GM12875 (cell line): ENCODE data around the gene JTB.
"Not testable (repeated sequence)": the region's sequence is repeated elsewhere in the genome, so short reads cannot be mapped to it uniquely, and the experiment has no call there.

ENCODE experiments used
- H3K4me3 ChIP-seq: one replicate; pipeline ENCODE4 v1.5.1; 2011; ENCODE audit warnings: low read depth, low read length, control low read depth
- TF ChIP-seq, protein P1 (sequence below): IDR thresholded peaks from 2 replicates; pipeline ENCODE4 v1.5.1; 2011; ENCODE audit warnings: low read depth, mild to moderate bottlenecking, control low read depth, inconsistent platforms, low read length, moderate library complexity, borderline replicate concordance; ENCODE audit not compliant: insufficient read depth

Gene JTB

DNA sequence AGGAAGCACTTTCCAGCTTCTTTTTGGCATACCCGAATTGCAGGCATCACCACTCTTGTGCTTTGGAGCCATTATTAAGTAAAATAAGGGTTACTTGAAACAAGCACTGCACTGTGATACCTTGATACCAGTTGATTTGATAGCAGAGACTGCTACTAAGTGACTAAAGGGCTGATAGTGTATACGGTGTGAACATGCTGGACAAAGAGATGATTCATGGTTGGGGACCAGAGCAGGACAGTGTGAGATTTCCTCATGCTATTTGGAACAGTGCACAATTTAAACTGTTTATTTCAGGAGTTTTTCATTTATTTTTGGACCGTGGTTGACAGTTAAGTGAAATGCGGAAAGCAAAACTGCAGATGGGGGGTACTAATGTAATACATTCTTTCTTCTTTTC, 22.9 kb upstream of the JTB start:
- TF ChIP-seq, protein P1, sequence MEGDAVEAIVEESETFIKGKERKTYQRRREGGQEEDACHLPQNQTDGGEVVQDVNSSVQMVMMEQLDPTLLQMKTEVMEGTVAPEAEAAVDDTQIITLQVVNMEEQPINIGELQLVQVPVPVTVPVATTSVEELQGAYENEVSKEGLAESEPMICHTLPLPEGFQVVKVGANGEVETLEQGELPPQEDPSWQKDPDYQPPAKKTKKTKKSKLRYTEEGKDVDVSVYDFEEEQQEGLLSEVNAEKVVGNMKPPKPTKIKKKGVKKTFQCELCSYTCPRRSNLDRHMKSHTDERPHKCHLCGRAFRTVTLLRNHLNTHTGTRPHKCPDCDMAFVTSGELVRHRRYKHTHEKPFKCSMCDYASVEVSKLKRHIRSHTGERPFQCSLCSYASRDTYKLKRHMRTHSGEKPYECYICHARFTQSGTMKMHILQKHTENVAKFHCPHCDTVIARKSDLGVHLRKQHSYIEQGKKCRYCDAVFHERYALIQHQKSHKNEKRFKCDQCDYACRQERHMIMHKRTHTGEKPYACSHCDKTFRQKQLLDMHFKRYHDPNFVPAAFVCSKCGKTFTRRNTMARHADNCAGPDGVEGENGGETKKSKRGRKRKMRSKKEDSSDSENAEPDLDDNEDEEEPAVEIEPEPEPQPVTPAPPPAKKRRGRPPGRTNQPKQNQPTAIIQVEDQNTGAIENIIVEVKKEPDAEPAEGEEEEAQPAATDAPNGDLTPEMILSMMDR, result no peak
- H3K4me3 ChIP-seq, result no peak overlapping the region

- not testable (repeated sequence) for H3K4me3 ChIP-seq
Measured at GRCh38 chr1:153996882-153997281, 19.4 kb upstream of the JTB start.

DNA sequence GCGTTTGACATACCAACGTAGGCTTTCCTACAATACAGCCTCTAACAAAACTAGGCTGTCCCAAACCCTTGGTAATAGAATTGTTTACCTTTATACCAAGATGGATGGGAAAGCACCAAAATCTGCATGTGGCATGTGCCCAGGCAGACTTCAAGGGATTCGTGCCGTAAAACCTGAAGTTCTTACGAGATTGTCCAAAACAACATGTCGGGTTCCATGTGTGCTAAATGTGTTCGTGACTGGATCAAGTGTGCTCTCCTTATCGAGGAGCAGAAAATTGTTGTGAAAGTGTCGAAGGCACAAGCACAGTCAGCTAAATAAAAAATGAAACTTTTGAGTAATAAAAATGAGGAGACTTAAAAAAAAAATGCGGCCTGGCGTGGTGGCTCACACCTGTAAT, 18.2 kb upstream of the JTB start:
- TF ChIP-seq, protein P1, result no peak
- H3K4me3 ChIP-seq, result no peak overlapping the region

GRCh38 chr1:153995202-153995601, 17.7 kb upstream of the JTB start:
- no peak overlapping the region for H3K4me3 ChIP-seq
- TF ChIP-seq, protein P1, result no peak

- TF ChIP-seq, protein P1, result no peak
- H3K4me3 ChIP-seq, result peak overlapping the region; percentile 85
Measured at GRCh38 chr1:153991806-153992205, 14.3 kb upstream of the JTB start.

DNA sequence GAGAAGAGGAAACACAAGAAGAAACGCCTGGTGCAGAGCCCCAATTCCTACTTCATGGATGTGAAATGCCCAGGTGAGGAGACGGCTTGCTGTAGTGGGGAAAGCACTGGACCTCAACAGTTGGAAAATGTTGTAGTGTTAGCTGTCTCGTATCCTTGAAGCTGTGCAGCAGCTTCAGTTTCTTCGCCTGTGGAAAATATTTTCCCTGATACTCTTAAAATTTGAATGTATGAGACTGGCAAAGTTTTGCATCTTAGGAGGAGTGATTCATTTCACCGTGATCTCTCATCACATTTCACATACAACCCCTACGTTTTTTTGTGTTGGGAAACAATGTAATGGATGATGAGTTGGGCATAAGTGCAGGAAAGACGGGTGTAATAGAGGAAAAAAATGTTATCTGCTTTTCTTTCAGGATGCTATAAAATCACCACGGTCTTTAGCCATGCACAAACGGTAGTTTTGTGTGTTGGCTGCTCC, 13.7 kb upstream of the JTB start:
- TF ChIP-seq, protein P1, result no peak
- peak overlapping the region; percentile 85 for H3K4me3 ChIP-seq

DNA sequence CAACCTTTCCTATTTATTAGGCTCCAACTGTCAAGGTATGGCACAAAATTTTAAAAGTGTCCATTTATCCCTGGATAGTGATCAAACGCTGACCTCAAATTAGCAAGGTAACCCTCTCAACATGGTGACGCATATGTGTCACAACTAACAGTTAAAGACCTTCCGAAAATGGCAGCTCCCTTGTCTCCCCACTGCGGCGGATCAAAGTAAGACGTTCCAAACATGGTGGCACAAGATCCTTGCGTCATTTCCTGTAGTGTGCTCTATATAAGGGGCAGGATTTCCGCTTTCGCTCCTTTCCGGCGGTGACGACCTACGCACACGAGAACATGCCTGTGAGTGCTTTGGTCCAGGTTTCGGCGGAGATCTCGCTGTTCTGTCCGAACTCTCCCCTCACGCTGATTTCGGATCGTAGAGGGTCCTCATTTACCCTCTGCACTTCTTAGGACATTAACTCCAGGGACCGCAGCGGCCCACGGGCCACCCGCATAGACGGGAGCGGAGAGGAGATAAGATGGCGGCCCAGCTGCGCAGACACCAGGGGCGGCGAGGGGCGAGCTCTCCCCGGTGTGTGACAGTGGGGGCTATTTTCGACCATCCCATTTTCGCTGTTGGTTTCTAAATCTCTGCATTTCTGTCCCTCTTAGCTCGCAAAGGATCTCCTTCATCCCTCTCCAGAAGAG, 13.1 kb upstream of the JTB start, which contains the start of gene RPS27:
RPS27 (plus strand) TSS at position 295 of the 683 bp plus-strand sequence; CDS start at position 330, 35 bp downstream.
- TF ChIP-seq, protein P1, result no peak
- peak within 1 kb of the TSS; percentile 85 for H3K4me3 ChIP-seq

- H3K4me3 ChIP-seq, result no peak overlapping the region
- TF ChIP-seq, protein P1, result no peak
Measured at GRCh38 chr1:153987621-153988020, 10.1 kb upstream of the JTB start.
